NOMO-1 treated with dmso at 0.1 percent for 144 hours (cell line): ENCODE data around the gene TEX2.

Experiments used
- DNase-seq: peaks from one replicate; lab custom pipeline; 2025; ENCODE audit not compliant: unreplicated experiment; lab: John Stamatoyannopoulos, UW

Gene TEX2

GRCh38 chr17:64269687-64270649 is 6.9 kb upstream of the TEX2 start:
- DNase-seq = no peak

GRCh38 chr17:64264891-64265290 is 1.8 kb upstream of the TEX2 start:
- no peak for DNase-seq

GRCh38 chr17:64262198-64262999 is 661 bp downstream of the TEX2 start:
- peak; percentile 17 for DNase-seq

- DNase-seq = no peak
Measured at GRCh38 chr17:64261417-64262145, 1.5 kb downstream of the TEX2 start.

GRCh38 chr17:64260886-64261285 is 2.2 kb downstream of the TEX2 start:
- no peak for DNase-seq

- peak; percentile 12 for DNase-seq
Measured at GRCh38 chr17:64259922-64260321, 3.1 kb downstream of the TEX2 start.

GRCh38 chr17:64259426-64259825 is 3.6 kb downstream of the TEX2 start:
- DNase-seq = no peak

GRCh38 chr17:64256913-64257807 is 5.9 kb downstream of the TEX2 start:
- no peak for DNase-seq

- no peak for DNase-seq
Measured at GRCh38 chr17:64255764-64256163, 7.3 kb downstream of the TEX2 start.

- DNase-seq = no peak
Measured at GRCh38 chr17:64254755-64255154, 8.3 kb downstream of the TEX2 start.

GRCh38 chr17:64253470-64253869 is 9.6 kb downstream of the TEX2 start:
- no peak for DNase-seq

GRCh38 chr17:64252831-64253230 is 10.2 kb downstream of the TEX2 start:
- DNase-seq = no peak

- no peak for DNase-seq
Measured at GRCh38 chr17:64250233-64250835, 12.7 kb downstream of the TEX2 start.

- no peak for DNase-seq
Measured at GRCh38 chr17:64247836-64248235, 15.2 kb downstream of the TEX2 start.

- DNase-seq = no peak
Measured at GRCh38 chr17:64245218-64246145, 17.6 kb downstream of the TEX2 start.

GRCh38 chr17:64244165-64244564 is 18.9 kb downstream of the TEX2 start:
- no peak for DNase-seq

GRCh38 chr17:64243340-64243739 is 19.7 kb downstream of the TEX2 start:
- no peak for DNase-seq

- no peak for DNase-seq
Measured at GRCh38 chr17:64242633-64243032, 20.4 kb downstream of the TEX2 start.
